ENCODE data around the gene MYADML2. TPM values are rescaled to one million over a fixed set of nuclear protein-coding genes. Genes with fewer than 3 reads are reported as not detected.

MYADML2 gene
- total and polyA plus RNA-seq, 2 of the 8 experiments (the other 6 are each of a cell fraction or from before 2014, with no cell fraction given) = 0.26 to 0.47 TPM

DNA sequence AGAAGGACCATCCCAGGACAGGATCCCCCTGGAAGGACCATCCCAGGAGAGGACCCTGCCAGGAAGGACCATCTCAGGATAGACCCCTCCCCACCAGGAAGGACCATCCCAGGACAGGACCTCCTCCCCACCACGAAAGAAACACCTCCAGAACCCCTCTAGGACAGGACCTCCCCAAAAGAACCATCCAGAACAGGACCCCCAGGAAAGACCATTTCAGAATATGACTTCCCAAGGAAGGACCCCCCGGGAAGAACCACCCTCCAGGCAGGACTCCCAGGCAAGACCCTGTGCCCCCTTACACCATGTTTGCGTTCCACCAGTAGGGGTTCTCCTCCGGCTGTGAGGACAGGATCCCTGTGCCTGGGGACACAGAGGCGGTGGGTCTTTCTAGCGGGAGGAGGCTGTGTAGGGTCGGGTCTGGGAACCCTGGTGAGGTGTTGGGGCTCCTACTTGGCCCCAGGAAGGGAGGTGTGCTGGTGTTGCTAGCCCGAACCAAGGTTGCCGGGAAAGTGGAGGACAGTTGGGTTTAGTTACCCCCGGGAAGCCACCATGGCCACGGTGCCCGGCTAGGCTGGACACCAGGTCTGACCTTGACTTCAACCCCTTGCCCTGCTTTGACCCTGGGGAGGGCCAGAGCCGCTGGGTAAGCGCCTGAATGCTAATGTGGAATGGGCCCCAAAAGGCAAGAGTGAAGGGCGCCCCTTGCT is 11.8 kb upstream of the MYADML2 start:
- no peak overlapping the region; the same call in 1 of the 2 replicates for H4K8ac ChIP-seq (ENCODE audit: extremely low read depth, insufficient read depth, low read length)
- FAIRE-seq (no peak), DNase-seq (ENCODE audit: low read depth in 1 of 2, low spot score in 2 of 2) (no peak)
- H3K27ac ChIP-seq (ENCODE audit: low read depth, low read length) = no peak overlapping the region
- no peak overlapping the region for H3K56ac ChIP-seq (replicated peaks; ENCODE audit: insufficient read length, low read depth, low read length)
- CTCF ChIA-PET (ENCODE audit: partially characterized antibody) = interaction anchor here (0.7 to 5.1 kb wide), 19 partner anchors 8 to 197 kb away, joined by 3 to 22 read pairs (median 4); partner anchors contain the start of genes ANAPC11, ARHGDIA, ASPSCR1 and MYADML2
- H2BK15ac ChIP-seq (ENCODE audit: low read length) = no peak overlapping the region
- no peak overlapping the region for H3K23ac ChIP-seq (ENCODE audit: insufficient read length)
- no peaks in the 10 kb centered on the region for H3K79me2 ChIP-seq (ENCODE audit: control insufficient read depth in 1 of 2, insufficient read depth in 2 of 2, low read length in 2 of 2)
- H3K4me2 ChIP-seq (ENCODE audit: insufficient read depth in 1 of 2, low read depth in 2 of 2, low read length in 2 of 2) = peak overlapping the region in 1 of 2 experiments; percentile 63; a peak in 1 of 4 replicates
- peaks cover 46 to 76% (median 58%) of the 10 kb centered on the region in 4 experiments for H3K27me3 ChIP-seq (replicated peaks in 1 of 4; ENCODE audit: control insufficient read depth in 3 of 4, extremely low read depth in 1 of 4, insufficient read depth in 3 of 4, low read length in 3 of 4)
- H2BK20ac ChIP-seq (ENCODE audit: low read length) = no peak overlapping the region
- no peak overlapping the region for H4K5ac ChIP-seq (ENCODE audit: insufficient read length, low read depth, low read length)
- H3K9me3 ChIP-seq (ENCODE audit: insufficient read depth in 2 of 2, low read depth in 1 of 2, low read length in 1 of 2) = no peaks in the 10 kb centered on the region
- peaks cover 0 to 13% (median 0%) of the 10 kb centered on the region in 4 experiments; a peak in 1 of 8 replicates for H3K36me3 ChIP-seq (ENCODE audit: control insufficient read depth in 2 of 4, insufficient read depth in 4 of 4, low read length in 3 of 4)
- WGBS, 2 experiments (ENCODE audit: extremely low coverage in 1 of 2, insufficient coverage in 1 of 2, insufficient read length in 1 of 2, insufficient replicate concordance in 2 of 2, low coverage in 1 of 2, low lambda C conversion rate in 2 of 2, missing lambda C conversion rate in 1 of 2) = 82% methylated on average over 15 of the region's 15 CpGs; no CpG with 5 or more reads in 1 of the 2 experiments
- H3K14ac ChIP-seq (ENCODE audit: insufficient read length) = no peak overlapping the region
- POLR2A ChIA-PET (ENCODE audit: partially characterized antibody) = interaction anchor here (0.7 to 3.0 kb wide), 7 partner anchors 9 to 41 kb away, joined by 3 to 14 read pairs (median 6); partner anchors contain the start of gene PYCR1
- peaks cover 0 to 2% of the 10 kb centered on the region in 2 experiments for H4K20me1 ChIP-seq (replicated peaks in 1 of 2; ENCODE audit: control insufficient read depth in 1 of 2, insufficient read depth in 2 of 2, low read length in 2 of 2)
- peaks cover 4% of the 10 kb centered on the region; the same call in 1 of the 2 replicates for H3K23me2 ChIP-seq (ENCODE audit: low read depth, low read length)
- H3K4me1 ChIP-seq (replicated peaks in 1 of 4; ENCODE audit: control insufficient read depth in 3 of 4, insufficient read depth in 4 of 4, low read length in 3 of 4) = peaks cover 0 to 6% (median 1%) of the 10 kb centered on the region in 4 experiments; a peak in 4 of 7 replicates
- H4K91ac ChIP-seq (replicated peaks; ENCODE audit: insufficient read length, low read length) = no peak overlapping the region
- H2BK12ac ChIP-seq (ENCODE audit: low read depth, low read length) = peak overlapping the region; percentile 50; the same call in 1 of the 2 replicates
- no peak overlapping the region for H2BK120ac ChIP-seq (replicated peaks; ENCODE audit: low read depth, low read length)
- TF ChIP-seq KDM5A (IDR thresholded peaks at IDR 0.05; ENCODE audit: low read length) (no peak), HDAC2 (IDR thresholded peaks at IDR 0.05; ENCODE audit: borderline replicate concordance in 1 of 2, low read depth in 2 of 2, low read length in 2 of 2) (no peak), RNF2 (IDR thresholded peaks at IDR 0.05; ENCODE audit: borderline replicate concordance, low read depth, low read length, missing control alignments, poor library complexity, severe bottlenecking) (peak; percentile 7), TAF7 (optimal IDR thresholded peaks at IDR 0.05; ENCODE audit: borderline replicate concordance, low read depth, low read length) (no peak), TCF12 (IDR thresholded peaks at IDR 0.05; ENCODE audit: low read depth, low read length) (no peak), POLR2AphosphoS5 (IDR thresholded peaks at IDR 0.05; ENCODE audit: low read depth, low read length) (no peak)
- no peak overlapping the region for H2BK5ac ChIP-seq (ENCODE audit: low read depth, low read length)
- peak overlapping the region in 1 of 4 experiments; percentile 52; a peak in 2 of 8 replicates for H3K4me3 ChIP-seq (ENCODE audit: extremely low read depth in 1 of 4, insufficient read depth in 2 of 4, low read depth in 3 of 4, low read length in 4 of 4)
- H2AFZ ChIP-seq (ENCODE audit: low read length) = no peak overlapping the region
- no peak overlapping the region for H3K9ac ChIP-seq (replicated peaks in 1 of 4; ENCODE audit: extremely low read depth in 1 of 4, low read depth in 3 of 4, low read length in 3 of 4)
- H3K79me1 ChIP-seq (ENCODE audit: low read depth, low read length) = no peaks in the 10 kb centered on the region
- H3K18ac ChIP-seq (ENCODE audit: extremely low read depth, low read length) = no peak overlapping the region
- no peak overlapping the region for H2AK5ac ChIP-seq (ENCODE audit: low read depth, low read length)
- H3K4ac ChIP-seq (replicated peaks; ENCODE audit: insufficient read length, low read depth, low read length) = peak overlapping the region; percentile 3
